Testis (tissue), 2 donors: ENCODE data around the gene EDNRB.

Source experiments
- CTCF ChIP-seq, 3 experiments: fragments of 450-650 bp in 2 of 3; fragments of 200-600 bp in 1 of 3; sonication (generic) in 1 of 3; IDR thresholded peaks; one replicate each; pipeline ENCODE4 v1.5.1; 2016 to 2019; ENCODE audit warnings: antibody characterized with exemption in 3 of 3, mild to moderate bottlenecking in 2 of 3, moderate library complexity in 1 of 3
- POLR2A ChIP-seq: fragments of 450-650 bp; IDR thresholded peaks from one replicate; pipeline ENCODE4 v1.6.1; 2017; ENCODE audit warnings: antibody characterized with exemption, mild to moderate bottlenecking, moderate library complexity

GRCh38 chr13:77876176-77876575, 42.5 kb downstream of the EDNRB start:
- TF ChIP-seq CTCF (IDR thresholded peaks at IDR 0.05) (no peak), POLR2A (no peak)
